C4-2B (cell line): ENCODE data around the gene NOL8.

Experiments
- H3K27ac ChIP-seq: fragments of 450-650 bp; 2 replicates; pipeline ENCODE4 v1.5.1; 2017
- ZFX ChIP-seq: fragments of 450-650 bp; IDR thresholded peaks from 2 replicates; pipeline ENCODE4 v1.6.1; 2017
- TF ChIP-seq, protein P1 (sequence below): fragments of 450-650 bp; conservative IDR thresholded peaks from 2 replicates; pipeline ENCODE4 v1.5.1; 2017; ENCODE audit warnings: mild to moderate bottlenecking

NOL8 gene

DNA sequence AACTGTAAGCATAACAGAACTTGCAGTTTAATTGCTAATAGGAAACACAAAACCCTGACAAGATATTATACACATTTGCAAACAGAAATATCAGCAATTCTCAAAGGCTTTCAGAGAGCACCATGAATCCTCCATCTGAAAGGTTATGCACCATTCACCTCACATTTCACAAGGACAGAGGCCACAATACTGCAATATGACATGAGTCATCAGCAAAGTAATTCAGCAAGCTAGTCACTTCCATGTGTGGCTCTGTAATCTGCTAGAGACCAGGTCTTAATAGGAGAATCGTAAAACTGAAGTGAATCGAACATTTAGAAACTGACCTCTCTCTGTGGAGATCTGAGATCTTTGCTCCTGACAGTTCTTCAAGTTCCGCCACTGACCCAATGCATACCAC is 60.0 kb downstream of the NOL8 start:
- TF ChIP-seq, protein P1, sequence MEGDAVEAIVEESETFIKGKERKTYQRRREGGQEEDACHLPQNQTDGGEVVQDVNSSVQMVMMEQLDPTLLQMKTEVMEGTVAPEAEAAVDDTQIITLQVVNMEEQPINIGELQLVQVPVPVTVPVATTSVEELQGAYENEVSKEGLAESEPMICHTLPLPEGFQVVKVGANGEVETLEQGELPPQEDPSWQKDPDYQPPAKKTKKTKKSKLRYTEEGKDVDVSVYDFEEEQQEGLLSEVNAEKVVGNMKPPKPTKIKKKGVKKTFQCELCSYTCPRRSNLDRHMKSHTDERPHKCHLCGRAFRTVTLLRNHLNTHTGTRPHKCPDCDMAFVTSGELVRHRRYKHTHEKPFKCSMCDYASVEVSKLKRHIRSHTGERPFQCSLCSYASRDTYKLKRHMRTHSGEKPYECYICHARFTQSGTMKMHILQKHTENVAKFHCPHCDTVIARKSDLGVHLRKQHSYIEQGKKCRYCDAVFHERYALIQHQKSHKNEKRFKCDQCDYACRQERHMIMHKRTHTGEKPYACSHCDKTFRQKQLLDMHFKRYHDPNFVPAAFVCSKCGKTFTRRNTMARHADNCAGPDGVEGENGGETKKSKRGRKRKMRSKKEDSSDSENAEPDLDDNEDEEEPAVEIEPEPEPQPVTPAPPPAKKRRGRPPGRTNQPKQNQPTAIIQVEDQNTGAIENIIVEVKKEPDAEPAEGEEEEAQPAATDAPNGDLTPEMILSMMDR = no peak
- TF ChIP-seq ZFX = no peak
- no peak overlapping the region for H3K27ac ChIP-seq

DNA sequence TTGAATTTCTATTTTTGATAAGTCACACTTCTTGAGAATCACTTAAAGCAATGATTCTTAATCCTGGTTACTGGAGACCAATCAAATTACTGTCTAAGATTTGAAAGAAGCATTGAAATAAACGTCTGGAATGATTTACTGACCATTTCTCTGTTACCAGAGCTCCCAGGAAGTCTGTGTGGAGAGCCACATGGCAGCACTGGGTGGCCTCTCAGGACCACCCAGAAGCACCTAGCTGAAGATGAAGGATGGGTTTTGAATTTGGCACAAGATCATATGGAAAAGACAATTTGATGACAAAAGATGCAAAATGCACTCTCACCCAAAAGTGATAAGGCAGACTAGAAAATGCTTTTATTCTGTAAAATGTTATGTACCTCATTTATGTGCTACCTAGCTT is 62.0 kb downstream of the NOL8 start:
- no peak overlapping the region for H3K27ac ChIP-seq
- TF ChIP-seq ZFX = no peak
- TF ChIP-seq, protein P1 = no peak

DNA sequence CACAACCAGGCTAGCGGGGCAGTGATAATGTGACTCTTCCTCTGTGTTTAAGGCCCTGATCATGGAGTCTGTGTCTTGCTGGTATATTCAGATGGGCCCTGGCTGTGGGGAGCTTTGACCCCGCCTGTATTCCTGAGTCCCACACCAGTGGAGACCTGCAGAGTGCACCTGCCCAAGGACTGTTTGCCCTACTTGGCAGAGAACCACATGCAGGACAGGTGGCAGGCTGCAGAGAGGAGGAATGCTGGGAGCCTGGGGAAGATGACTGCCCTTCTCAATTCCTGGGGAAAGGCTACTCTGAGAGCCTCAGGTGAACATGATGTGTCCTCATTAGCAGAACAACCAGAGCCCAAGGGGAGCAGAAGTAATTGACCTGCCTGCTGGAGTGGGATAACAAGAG is 67.8 kb downstream of the NOL8 start:
- TF ChIP-seq, protein P1 = no peak
- TF ChIP-seq ZFX = no peak
- no peak overlapping the region for H3K27ac ChIP-seq

DNA sequence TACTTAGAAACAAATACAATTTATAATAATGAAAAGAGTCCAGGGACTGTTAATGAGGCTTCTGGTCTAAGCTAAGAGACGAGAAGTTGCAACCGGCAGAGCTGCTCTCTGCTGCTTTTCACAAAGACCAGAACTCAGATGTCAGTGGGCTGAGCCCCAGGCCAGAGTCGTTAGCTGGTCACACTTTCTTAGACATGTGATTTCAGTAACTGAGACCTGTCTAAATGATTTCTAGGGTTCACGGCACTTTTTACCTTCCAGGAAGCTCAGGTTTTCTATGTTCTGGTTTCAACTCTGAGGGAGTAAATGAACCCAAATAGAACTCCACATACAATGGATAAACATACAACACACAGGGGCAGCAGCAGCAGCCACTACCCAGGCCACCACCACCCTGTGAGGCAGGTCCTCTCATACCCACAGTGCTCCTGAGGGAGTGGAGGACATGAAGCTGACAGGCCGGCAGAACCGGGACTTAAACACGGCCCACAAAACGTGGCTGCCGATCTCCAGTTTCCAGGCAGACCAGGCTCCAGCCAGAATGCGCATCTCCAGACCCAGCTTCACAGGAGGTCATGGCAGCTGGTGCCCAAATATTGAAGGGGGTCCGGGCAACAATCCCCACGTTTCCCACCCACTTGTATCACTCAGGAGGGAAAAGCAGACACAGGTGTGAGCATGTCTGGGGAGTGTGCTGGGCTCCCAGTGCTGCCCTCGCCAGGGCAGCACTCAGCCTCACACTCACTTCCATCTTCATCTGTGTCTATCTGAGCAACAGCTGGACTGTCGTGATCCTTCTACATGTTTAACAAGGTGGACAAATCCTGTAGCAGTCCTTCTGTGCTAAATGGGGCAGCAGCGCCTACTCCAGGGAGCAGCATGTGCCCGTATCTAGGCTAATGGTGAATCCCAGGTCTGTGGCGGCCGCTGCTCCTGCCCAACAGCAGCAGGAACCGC is 70.5 kb downstream of the NOL8 start:
- TF ChIP-seq, protein P1 = no peak
- no peak for TF ChIP-seq ZFX
- no peak overlapping the region for H3K27ac ChIP-seq

DNA sequence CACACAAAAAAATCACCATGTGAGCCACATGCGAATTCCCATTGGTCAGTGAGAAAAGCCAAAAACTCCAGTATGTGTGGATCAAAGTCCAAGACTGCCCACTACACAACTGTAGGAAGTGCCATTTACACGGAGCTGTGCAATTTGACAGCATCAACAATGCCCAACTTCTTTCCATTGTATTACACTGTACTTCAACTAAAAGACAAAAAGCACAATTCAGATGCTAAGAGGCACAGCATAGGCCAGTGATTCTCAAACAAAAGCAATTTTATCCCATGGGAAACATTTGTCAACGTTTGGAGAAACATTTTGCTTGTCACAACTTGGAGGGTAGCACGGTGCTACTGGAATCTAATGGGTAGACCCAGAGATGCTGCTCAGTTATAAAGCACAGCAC is 71.5 kb downstream of the NOL8 start:
- no peak overlapping the region for H3K27ac ChIP-seq
- TF ChIP-seq, protein P1 = no peak
- TF ChIP-seq ZFX = no peak

DNA sequence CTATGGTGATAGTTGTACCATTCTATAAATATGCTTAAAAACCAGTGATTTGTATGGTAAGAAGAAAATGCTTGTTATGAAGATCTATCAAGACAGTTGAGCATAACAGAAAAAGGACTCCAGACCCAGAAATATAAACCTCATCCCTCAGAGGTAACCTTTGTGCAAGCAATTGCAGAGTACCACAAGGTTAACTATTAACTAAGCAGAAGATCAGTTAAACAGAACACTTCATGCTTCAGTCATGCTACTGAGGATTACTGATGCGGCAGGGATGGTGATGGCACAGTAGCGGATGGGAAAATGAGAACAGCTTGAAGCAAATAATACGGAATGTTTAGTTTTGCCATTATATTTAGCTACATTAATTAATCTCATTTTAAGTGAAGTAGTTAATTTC is 77.2 kb downstream of the NOL8 start:
- no peak overlapping the region for H3K27ac ChIP-seq
- TF ChIP-seq, protein P1 = no peak
- TF ChIP-seq ZFX = no peak
